AG04450 (cell line): ENCODE results near the gene TTLL7. TPM values are rescaled to one million over a fixed set of nuclear protein-coding genes. Genes with fewer than 3 reads are reported as not detected.
"Not testable (repeated sequence)": the region's sequence is repeated elsewhere in the genome, so short reads cannot be mapped to it uniquely, and the experiment has no call there.

Experiments
- CTCF ChIA-PET: fragments of 300-600, 350-600 bp; formaldehyde crosslinking; extraction: SDS; loops from one replicate; lab custom pipeline; 2022; ENCODE audit warnings: antibody characterized with exemption, inconsistent platforms; lab: Charles Lee
- POLR2A ChIA-PET: fragments of 350-600 bp; formaldehyde crosslinking; extraction: SDS; loops from one replicate; lab custom pipeline; 2021; ENCODE audit warnings: antibody characterized with exemption, inconsistent platforms; lab: Yijun Ruan, JAX
- DNase-seq: peaks from one replicate; pipeline ENCODE4 v3.0.0-alpha.2; 2011; ENCODE audit warnings: low read depth, low spot score
- H3K27ac ChIP-seq: one replicate; pipeline ENCODE4 v1.5.1; 2012; ENCODE audit warnings: low read depth, low read length, control low read depth
- H3K27me3 ChIP-seq: one replicate; pipeline ENCODE4 v1.6.0; 2012; ENCODE audit warnings: low read length; ENCODE audit not compliant: control insufficient read depth, insufficient read depth
- H3K4me3 ChIP-seq: 2 replicates; pipeline ENCODE4 v1.5.1; 2011; ENCODE audit warnings: mild to moderate bottlenecking, low read depth, low read length, control low read depth
- H3K9me3 ChIP-seq: 2 replicates; pipeline ENCODE4 v1.5.1; 2012; ENCODE audit warnings: low read length; ENCODE audit not compliant: control insufficient read depth, insufficient read depth
- CTCF ChIP-seq: IDR thresholded peaks from 2 replicates; pipeline ENCODE4 v1.5.1; 2011; ENCODE audit warnings: low read depth, low read length, control low read depth, inconsistent platforms
- polyA plus RNA-seq: library from polyadenylated mRNA; depleted of rRNA; stranded (reverse); fragments of >200 nt; gene quantifications from 2 replicates; pipeline ENCODE4 v1.2.3, GENCODE V29; 2011

The TTLL7 gene
- polyA plus RNA-seq, 1 experiment: 17.9 TPM

GRCh38 chr1:83917959-83918358 is 81.0 kb downstream of the TTLL7 start:
- POLR2A ChIA-PET: no interaction called here
- Histone ChIP-seq H3K4me3 (no peak overlapping the region), H3K27me3 (no peaks in the 10 kb centered on the region), H3K27ac (no peak overlapping the region), H3K9me3 (no peaks in the 10 kb centered on the region)
- CTCF ChIA-PET: interaction anchor here (0.9 to 1.4 kb wide), 3 partner anchors 12 to 13 kb away, joined by 3 to 4 read pairs (median 3); no protein-coding TSS in a partner anchor
- no peak for TF ChIP-seq CTCF
- DNase-seq: no peak

- POLR2A ChIA-PET, DNase-seq, CTCF ChIA-PET, H3K9me3 ChIP-seq, H3K4me3 ChIP-seq, H3K27ac ChIP-seq, H3K27me3 ChIP-seq: not testable (repeated sequence)
These were observed 82.8 kb downstream of the TTLL7 start for GRCh38 chr1:83916094-83916493.

GRCh38 chr1:83912876-83913275 is 86.1 kb downstream of the TTLL7 start:
- H3K27ac ChIP-seq: no peak overlapping the region
- ChIA-PET POLR2A (no interaction called here), CTCF (interaction anchor here (1.2 to 1.4 kb wide), 2 partner anchors 20 to 209 kb away, joined by 3 to 4 read pairs; no protein-coding TSS in a partner anchor)
- TF ChIP-seq CTCF: no peak
- no peak overlapping the region for H3K4me3 ChIP-seq
- DNase-seq: no peak
- H3K27me3 ChIP-seq: no peaks in the 10 kb centered on the region
- no peaks in the 10 kb centered on the region for H3K9me3 ChIP-seq

- POLR2A ChIA-PET: interaction anchor here (0.6 kb wide), 1 partner anchor 728 kb away, joined by 5 read pairs; no protein-coding TSS in a partner anchor
- no peaks in the 10 kb centered on the region for H3K27me3 ChIP-seq
- no peak for DNase-seq
- no peak overlapping the region for H3K4me3 ChIP-seq
- CTCF ChIA-PET: interaction anchor here (1.4 to 2.4 kb wide), 2 partner anchors 22 to 861 kb away, joined by 6 to 14 read pairs; no protein-coding TSS in a partner anchor
- no peak overlapping the region for H3K27ac ChIP-seq
- TF ChIP-seq CTCF: no peak
- no peaks in the 10 kb centered on the region for H3K9me3 ChIP-seq
These were observed 88.5 kb downstream of the TTLL7 start for GRCh38 chr1:83910461-83910860.

GRCh38 chr1:83909687-83910086 is 89.2 kb downstream of the TTLL7 start:
- ChIA-PET CTCF (interaction anchor here (0.6 to 2.4 kb wide), 5 partner anchors 22 to 1200 kb away, joined by 4 to 14 read pairs (median 6); no protein-coding TSS in a partner anchor), POLR2A (no interaction called here)
- Histone ChIP-seq H3K27me3 (no peaks in the 10 kb centered on the region), H3K9me3 (no peaks in the 10 kb centered on the region), H3K4me3 (no peak overlapping the region), H3K27ac (no peak overlapping the region)
- no peak for TF ChIP-seq CTCF
- no peak for DNase-seq
